Prostate gland (tissue), 2 donors: ENCODE data around the gene IPCEF1.

Experiments
- POLR2A ChIP-seq: fragments of 450-650 bp; IDR thresholded peaks from one replicate; pipeline ENCODE4 v1.6.1; 2016; ENCODE audit warnings: antibody characterized with exemption, mild to moderate bottlenecking
- TF ChIP-seq, protein P1 (sequence below), 4 experiments: fragments of 200-600 bp in 2 of 4; fragments of 450-650 bp in 2 of 4; sonication (generic) in 2 of 4; IDR thresholded peaks; 1 replicate in 3 of 4; 2 replicates in 1 of 4; pipeline ENCODE4 v1.5.1; 2016 to 2019; ENCODE audit warnings: antibody characterized with exemption in 4 of 4, mild to moderate bottlenecking in 2 of 4, moderate library complexity in 2 of 4

DNA sequence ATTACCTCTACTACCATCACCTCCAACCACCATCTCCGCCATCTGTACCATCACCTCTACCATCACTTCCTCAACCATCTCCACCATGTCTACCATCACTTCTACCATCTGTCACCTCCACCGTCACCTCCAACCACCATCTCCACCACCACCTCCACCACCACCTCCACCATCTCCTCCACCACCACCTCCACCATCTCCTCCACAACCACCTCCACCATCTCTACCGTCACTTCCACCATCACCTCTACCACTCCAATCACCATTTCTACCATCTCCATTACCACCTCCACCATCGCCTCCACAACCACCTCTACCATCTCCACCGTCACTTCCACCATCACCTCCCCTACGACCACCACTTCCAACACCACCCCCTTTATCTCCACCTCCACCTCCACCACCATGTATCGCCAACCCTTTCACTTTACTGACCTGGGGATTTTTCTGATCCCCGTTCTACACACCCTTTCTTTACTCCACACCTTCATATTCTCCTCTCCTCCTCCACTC is 2.3 kb downstream of the IPCEF1 start:
- TF ChIP-seq, protein P1, sequence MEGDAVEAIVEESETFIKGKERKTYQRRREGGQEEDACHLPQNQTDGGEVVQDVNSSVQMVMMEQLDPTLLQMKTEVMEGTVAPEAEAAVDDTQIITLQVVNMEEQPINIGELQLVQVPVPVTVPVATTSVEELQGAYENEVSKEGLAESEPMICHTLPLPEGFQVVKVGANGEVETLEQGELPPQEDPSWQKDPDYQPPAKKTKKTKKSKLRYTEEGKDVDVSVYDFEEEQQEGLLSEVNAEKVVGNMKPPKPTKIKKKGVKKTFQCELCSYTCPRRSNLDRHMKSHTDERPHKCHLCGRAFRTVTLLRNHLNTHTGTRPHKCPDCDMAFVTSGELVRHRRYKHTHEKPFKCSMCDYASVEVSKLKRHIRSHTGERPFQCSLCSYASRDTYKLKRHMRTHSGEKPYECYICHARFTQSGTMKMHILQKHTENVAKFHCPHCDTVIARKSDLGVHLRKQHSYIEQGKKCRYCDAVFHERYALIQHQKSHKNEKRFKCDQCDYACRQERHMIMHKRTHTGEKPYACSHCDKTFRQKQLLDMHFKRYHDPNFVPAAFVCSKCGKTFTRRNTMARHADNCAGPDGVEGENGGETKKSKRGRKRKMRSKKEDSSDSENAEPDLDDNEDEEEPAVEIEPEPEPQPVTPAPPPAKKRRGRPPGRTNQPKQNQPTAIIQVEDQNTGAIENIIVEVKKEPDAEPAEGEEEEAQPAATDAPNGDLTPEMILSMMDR (IDR thresholded peaks at IDR 0.05) = no peak
- TF ChIP-seq POLR2A = no peak
